ENCODE measurements around the gene CNTN5.
"Not testable (repeated sequence)": the region's sequence is repeated elsewhere in the genome, so short reads cannot be mapped to it uniquely, and the experiment has no call there.

The CNTN5 gene

DNA sequence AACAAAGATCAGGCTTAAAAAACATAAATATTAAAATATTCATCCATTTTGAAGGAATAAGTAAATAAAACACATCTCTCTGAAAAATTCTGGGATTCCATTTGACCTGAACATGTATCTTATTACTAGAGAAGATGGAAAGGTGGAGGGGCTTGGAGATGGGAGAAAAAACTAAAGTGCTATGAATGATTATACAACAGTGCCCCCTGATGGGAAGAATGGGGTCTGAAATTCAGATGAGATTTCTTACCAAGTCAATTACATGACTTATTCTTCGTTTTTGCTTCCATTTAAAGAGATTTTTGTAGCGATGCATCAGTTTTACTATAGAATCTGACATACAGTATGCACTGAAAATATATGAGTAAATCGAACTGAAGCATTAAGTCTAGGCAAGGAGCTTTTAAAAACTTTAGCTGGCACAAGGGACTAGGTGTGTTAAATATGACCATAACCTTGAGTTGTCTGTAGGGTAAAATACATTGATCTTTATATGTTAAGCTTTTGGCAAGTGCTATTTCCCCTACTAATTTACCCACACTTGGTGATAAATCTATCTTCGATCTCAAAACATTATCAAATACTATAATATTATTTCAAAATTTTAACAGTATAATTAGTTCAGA lies 718.8 kb downstream of the CNTN5 start:
- no peak for DNase-seq (ENCODE audit: low spot score)

DNA sequence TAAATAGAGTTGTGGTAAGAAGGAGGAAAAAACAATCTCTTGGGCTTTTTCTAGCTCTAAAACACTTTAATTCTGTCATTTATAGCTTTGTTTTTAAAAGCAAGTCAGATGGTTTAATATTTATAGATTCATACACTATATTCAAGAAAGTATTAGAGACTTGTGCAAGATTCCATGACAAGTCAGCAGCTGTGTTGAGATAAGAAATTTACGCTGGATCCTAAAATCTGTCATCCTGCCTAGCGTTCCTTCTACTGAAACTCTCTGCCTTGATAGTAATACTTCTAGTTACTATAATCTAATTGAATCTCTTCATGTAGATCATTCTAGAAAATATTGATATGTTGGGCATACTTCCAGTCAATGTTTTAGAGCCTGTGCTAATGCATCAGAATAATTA lies 721.8 kb downstream of the CNTN5 start:
- DNase-seq (ENCODE audit: low spot score): no peak

DNA sequence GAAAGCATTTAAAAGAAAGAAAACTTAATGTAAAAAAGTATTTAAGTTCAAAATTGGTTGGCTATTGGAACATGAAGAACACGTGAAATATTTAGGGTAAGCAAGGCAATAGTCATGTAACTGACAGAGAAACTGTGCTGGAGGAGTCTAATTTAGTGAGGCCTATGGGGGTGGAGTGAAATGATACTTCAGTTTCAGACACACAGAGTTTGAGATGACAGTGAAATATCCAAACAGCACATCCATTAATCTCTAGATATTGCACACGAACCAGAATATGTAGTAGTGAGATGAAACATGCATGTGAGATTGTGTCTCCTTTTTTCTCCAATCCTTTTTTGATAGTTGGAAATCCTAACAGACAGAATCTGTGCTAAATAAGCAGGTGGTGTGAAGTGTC lies 739.0 kb downstream of the CNTN5 start:
- DNase-seq (ENCODE audit: low spot score): no peak

DNA sequence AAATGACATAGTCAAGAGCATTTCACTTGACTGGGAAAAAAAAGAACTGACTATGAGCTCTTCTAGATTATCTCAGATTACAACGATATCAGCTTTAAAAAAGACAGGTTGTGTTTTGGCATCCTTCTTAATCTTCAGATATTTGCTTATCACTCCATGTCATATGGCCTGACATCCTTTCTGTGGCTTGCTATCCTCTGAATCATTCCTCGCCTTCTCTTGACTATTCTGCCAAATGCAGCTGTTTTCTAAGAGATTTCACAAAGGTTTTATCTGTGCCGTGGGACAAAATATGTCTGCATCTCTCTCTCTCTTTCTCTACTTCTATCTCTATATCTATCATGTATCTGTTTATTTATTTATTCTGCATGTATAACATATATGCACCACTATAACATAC lies 746.1 kb downstream of the CNTN5 start:
- no peak for DNase-seq (ENCODE audit: low spot score)

DNA sequence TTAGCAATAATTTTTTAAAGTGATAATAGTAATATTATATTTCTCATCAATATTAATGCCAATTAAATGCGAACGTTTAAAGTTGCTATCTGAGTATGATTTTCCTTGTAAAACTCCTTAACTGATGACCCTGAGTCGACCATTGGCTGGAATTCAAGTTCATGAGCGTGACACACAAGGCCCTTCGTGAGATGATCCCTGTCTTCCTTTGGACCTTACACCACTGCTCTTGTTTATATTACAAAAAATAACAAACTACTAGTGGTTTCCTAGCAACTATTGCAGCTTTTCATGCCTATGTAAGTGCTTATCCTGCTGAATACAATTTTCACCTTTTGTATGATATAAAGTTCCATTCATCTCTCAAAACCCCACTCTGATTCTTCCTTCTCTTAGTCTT lies 752.9 kb downstream of the CNTN5 start:
- no peak for DNase-seq (ENCODE audit: low spot score)

DNA sequence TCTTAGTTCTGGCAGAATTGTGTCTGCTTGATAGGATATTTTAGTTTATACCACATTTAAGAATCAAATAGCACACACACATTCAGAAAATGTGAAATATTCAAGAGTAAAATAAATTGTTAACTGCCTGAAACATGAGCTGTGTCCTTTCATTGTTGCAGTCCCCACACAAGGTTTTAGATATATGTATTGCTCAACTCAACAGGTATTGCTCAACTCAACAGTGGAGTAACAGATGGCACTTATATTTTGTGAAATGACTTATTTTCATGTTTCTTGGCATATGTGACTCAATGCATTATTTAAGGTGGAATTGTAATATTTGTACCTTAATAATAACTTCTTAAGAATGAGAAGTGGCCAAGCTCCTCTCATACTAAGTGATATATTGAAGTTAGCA lies 760.3 kb downstream of the CNTN5 start:
- no peak for DNase-seq (ENCODE audit: low spot score)

DNA sequence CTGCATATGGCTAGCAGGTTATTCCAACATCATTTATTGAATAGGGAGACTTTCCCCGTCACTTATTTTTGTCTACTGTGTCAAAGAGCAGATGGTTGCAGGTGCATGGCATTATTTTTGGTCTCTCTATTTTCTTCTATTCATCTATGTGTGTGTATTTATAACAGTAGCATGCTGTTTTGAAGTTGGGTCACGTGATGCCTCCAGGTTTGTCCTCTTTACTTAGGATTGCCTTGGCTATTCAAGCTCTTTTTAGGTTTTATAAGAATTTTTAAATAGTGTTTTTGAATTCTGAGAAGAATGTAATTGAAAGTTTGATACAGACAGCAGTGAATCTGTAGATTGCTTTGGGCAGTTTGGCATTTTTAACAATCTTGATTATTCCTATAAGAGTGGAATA lies 770.6 kb downstream of the CNTN5 start:
- DNase-seq (ENCODE audit: low spot score): no peak

DNA sequence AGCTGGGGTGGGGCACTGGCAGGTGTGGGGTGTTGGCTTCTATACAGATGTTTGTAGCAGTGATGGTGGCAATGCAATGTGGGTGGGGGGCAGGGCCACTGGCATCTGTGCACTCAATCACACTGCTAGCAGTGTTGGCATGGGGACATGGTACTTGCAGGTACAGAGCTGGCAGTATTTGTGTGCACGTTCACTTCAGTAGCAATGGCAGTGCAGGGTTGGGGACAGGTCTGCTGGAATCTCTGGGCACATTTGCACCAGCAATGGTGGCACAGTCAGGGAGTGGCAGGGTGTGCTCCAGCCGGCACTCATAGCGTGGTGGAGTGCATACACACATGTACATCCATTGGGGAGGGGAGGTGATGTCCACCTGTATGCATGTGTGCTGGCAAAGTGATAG lies 775.2 kb downstream of the CNTN5 start:
- DNase-seq (ENCODE audit: low spot score): no peak

DNA sequence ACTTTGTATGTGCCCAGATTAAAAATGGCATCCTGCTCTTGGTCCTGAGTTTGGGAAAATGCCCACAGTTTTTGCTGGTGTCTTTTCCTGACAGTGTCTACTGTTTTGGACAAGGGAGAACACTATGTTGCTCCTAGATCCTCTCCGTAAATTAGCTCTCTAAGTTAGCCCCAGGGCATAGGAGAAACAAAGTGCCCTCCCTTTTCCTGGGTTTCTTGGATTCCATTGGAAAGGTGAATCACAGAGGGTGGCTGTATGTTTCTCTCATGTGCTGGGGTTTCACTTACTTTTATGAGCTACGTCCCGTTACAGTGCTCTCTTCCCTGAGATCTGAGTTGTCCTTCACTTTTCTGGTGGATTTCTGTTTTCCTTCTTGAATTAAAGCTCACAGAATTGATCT lies 782.8 kb downstream of the CNTN5 start:
- no peak for DNase-seq (ENCODE audit: low spot score)

DNA sequence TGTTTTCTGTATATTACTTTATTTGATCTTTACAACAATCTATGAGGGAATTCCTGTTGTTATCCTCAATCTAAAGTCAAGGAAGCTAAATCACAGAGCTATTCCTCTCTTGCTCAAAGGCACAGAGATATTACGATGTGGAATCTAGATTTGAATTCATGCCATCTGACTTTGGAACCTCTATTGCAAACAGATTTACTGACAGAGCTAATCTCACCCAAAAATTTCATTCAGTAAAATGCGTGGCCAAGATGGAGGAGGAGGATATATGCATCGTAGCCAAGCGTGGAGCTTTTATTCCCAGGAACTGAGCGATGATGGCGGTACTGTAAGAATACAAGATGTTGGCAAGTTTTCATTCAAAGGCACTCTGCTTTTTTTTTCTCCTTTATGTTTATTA lies 791.8 kb downstream of the CNTN5 start:
- no peak for DNase-seq (ENCODE audit: low spot score)

DNA sequence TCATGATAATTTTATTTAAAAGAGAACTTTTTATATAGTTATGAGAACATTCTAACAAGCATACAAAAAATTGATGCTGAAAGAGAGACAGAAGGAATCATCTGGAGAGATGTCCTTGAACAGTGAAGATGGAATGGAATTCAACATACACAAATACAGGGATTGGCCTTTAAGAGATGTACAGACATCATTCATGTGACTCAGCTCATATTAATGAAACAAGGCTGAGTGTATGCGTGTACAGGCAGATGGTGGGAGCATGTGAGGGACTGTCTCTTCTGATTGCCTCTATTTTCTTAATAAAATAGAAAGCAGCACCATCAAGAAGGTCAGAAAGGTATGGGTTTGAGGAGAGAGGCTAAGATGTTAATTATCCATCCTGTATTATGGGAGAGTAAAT lies 793.3 kb downstream of the CNTN5 start:
- no peak for DNase-seq (ENCODE audit: low spot score)

DNA sequence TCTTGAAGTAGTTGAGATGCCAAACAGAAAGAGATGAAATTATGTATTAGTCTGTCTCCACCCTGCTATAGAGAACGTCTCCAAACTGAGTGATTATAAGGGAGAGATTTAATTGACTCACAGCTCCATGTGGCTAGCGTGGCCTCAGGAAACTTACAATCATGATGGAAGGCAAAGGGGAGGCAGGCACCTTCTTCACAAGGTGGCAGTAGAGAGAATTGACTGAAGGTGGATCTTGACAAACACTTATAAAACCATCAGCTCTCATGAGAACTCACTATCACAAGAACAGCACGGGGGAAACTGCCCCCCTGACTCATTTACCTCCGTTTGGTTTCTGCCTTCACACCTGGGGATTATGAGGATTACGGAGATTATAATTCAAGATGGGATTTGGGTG lies 794.0 kb downstream of the CNTN5 start:
- no peak for DNase-seq (ENCODE audit: low spot score)

DNA sequence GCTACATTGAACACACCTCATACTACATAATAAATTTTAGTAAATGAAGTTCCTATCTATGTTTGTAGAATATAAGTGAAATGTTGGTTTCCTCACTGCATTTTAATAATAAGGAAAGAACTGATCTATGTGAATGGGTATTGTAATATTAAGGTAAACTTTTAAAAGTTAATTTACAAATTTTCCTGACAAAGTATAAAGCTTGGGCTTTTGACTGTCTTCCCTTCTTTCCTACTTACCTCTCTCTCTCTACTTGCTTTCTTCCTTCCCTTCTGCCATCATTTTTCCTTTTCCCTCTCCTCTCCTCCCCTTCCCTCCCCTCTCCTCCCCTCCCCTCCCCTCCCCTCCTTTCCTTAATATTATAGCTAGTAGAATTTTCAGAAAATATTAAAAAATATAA lies 798.2 kb downstream of the CNTN5 start:
- DNase-seq (ENCODE audit: low spot score): no peak

DNA sequence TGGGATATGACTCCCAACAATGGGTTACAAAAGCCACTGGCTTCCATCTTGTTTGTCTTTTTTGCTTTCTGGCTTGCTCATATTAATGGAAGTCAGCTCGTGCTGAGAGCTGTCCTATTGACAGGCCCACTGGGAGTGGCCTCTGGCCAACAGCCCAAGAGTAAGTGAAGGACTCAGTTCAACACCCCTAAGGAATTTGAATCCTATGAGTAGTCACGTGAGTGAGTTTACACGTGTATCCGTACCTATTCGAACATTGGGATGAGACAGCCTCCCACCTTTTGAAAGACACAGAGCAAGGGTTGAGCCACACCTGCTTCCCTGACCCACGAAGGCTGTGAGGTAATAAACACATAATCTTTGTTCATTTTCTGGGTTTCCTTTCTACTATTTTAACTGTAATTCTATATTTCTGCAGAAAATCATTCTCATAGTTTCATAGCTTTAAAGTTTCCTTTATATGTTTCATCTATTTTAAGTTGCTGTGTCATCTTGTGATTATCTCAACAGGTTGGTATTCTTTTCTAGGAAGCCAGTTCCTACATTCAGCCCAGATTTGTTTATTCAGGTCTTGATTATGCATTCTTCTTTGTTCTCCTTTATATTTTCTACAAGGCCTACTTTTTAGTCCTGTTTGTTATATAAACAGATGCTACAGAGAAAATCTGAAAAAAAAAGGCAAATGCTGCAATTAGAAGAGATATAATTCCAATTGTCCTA lies 802.3 kb downstream of the CNTN5 start:
- DNase-seq (ENCODE audit: low spot score): no peak

DNA sequence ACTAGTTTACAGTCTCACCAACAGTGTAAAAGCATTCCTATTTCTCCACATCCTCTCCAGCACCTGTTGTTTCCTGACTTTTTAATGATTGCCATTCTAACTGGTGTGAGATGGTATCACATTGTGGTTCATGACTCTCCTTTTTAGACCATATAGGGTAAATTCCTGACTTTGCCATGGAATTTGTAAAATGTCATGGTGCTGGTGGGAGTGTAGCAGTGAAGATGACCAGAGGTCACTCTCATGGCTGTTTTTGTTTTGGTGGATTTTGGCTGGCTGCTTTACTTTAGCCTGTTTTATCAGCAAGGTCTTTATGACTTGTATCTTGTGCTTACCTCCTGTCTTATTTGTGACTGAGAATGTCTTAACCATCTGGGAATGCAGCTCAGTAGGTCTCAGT lies 816.0 kb downstream of the CNTN5 start:
- DNase-seq (ENCODE audit: low spot score): not testable (repeated sequence)

DNA sequence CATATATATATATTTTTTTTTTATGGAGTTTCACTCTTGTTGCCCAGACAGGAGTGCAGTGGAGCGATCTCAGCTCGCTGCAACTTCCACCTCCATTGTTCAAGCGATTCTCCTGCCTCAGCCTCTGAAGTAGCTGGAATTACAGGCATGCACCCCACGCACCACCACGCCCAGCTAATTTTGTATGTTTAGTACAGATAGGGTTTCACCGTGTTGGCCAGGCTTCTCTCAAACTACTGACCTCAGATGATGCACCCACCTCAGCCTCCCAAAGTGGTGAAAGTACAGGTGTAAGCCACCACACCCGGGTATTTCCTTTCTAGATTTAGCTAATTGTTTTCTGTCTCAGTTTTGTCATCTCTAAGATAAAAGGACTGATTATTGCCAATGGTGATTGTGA lies 821.1 kb downstream of the CNTN5 start:
- DNase-seq (ENCODE audit: low spot score): no peak

DNA sequence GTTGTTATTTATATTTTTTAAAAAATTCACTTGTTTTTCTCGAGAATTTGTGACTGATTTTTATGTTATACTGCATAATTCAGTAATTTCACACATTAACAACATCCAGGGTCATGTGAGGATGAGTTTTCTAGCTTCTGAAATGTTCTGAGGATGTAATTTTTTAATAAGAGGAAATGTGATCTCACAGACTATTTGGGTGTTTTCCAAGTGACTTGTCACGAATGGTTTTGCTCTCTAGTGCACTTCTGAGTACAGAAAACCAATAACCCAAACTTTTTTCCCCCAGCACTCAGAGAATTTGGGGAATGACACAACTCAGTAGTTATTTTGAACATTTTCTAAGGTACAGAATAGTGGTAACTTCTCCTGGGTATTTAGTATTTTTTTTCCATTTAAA lies 845.2 kb downstream of the CNTN5 start:
- no peak for DNase-seq (ENCODE audit: low spot score)

DNA sequence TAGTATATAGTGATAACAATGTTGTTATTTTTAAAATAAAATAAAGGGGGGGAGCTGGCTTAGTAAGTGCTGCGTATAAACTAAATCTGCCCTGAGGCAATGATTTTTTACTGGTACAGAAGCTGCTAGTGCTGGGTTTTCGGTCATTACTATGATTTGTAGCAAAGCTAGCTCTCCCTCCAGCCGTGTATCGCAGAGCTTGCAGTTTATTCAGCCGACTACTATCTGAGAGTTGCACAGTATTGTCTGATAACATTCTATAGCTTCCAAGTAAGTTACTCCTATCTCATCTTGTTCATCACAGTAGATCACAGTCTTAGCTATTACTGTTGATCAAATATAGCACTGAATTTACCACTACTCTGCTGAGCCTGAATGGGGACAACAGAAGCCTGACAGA lies 860.9 kb downstream of the CNTN5 start:
- no peak for DNase-seq (ENCODE audit: low spot score)

DNA sequence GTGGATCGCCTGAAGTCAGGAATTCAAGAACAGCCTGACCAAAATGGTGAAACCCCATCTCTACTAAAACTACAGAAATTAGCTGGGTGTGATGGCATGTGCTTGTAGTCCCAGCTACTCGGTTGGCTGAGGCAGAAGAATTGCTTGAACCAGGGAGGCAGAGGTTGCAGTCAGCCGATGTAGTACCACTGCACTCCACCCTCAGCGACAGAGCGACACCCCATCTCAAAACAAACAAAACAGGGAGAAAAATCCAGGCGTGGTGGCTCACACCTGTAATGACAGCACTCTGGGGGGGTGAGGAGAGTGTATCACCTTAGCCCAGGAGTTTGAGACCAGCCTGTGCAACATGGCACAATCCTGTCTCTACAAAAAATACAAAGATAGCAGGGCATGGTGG lies 864.0 kb downstream of the CNTN5 start:
- no peak for DNase-seq (ENCODE audit: low spot score)

DNA sequence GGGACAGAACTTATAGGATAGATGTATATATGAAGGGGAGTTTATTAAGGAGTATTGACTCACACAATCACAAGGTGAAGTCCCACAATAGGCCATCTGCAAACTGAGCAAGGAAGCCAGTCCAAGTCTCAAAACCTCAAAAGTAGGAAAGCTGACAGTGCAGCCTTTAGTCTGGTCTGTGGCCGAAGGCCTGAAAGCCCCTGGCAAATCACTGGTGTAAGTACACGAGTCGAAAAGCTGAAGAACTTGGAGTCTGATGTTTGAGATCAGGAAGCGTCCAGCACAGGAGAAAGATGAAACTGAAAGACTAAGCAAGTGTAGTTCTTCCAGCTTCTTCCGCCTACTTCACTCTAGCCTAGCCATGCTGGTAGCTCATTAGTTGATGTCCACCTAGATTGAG lies 866.7 kb downstream of the CNTN5 start:
- DNase-seq (ENCODE audit: low spot score): no peak

DNA sequence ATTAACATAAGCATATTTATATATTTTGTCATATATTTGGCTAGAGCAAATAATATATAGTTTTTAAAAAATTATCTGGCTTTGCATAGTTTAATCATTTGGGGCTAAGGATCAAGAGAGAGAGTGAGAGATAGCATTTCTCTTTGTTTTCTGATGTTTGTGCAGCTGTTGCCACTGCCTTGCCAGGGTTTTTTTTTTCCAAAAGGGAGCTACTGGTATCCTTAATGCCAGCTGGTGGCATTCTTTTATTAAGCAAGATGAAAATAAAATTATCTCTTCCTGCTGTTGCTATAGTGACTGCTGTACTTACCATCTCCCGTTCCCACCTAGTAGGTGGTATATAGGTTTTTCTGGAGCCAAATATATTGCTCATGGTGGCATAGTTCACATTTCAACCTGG lies 873.1 kb downstream of the CNTN5 start:
- DNase-seq (ENCODE audit: low spot score): no peak

DNA sequence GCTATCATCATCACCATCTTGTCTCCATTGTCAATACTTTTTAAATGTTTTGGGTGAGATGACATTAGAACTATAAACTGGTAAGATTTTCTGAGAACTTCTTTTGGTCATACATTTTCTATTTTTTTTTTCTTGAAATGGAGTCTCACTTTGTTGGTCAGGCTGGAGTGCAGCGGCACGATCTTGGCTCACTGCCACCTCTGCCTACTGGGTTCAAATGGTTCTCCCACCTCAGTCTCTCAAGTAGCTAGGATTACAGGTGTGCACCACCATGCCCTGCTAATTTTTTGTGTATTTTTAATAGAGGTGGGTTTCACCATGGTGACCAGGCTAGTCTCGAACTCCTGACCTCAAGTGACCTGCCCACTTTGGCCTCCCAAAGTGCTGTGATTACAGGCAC lies 880.4 kb downstream of the CNTN5 start:
- DNase-seq (ENCODE audit: low spot score): no peak

DNA sequence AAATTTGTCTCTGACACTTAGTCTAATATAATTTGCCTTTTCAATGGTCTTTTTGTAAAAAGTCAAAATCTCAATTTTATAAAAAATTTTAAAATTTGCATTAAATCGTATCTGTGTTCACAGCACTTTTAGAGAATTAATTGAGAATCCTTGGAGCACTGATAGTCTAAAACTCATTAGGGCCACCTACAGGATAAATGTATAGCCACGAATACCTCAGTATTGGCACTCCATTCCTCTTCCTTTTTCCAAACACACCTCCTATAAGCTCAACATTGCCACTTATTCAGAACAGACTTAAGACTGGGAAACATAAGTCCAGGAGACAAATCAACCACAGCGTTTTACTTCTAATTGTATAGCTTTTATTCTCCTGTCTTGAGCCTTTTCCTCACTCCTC lies 890.4 kb downstream of the CNTN5 start:
- DNase-seq (ENCODE audit: low spot score): no peak

DNA sequence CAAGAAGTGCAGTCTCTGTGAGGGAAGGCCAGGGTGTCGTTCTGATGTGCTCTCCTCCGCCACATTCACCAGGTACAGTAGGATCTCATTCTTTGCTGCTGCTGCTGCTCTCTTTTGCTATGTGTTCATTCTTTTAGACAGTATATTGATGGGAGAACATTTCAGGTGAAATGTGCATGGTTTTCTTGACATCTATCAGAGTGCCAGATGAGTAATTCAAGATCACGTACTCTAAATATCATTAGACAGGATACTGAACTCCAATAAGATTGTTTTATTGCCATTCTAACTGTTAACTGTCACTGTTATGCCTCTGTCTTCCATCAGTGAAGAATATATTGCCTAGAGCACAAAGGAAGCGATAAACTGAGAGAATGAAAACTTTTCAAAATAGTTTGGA lies 895.3 kb downstream of the CNTN5 start:
- no peak for DNase-seq (ENCODE audit: low spot score)
